Measurements from ENCODE around the gene CX3CL1.
"Not testable (repeated sequence)": the region's sequence is repeated elsewhere in the genome, so short reads cannot be mapped to it uniquely, and the experiment has no call there.

CX3CL1 gene

GRCh38 chr16:57382535-57383275, 10.4 kb downstream of the CX3CL1 start:
- DNase-seq (ENCODE audit: low spot score), result no peak

- no peak for DNase-seq (ENCODE audit: low spot score)
Observed at GRCh38 chr16:57383276-57384247, 11.3 kb downstream of the CX3CL1 start.

- no peak for DNase-seq (ENCODE audit: low spot score)
Observed at GRCh38 chr16:57384248-57385070, 12.2 kb downstream of the CX3CL1 start.

GRCh38 chr16:57385083-57385482, 12.8 kb downstream of the CX3CL1 start:
- no peak for DNase-seq (ENCODE audit: low spot score)

GRCh38 chr16:57386381-57386951, 14.2 kb downstream of the CX3CL1 start:
- no peak for DNase-seq (ENCODE audit: low spot score)

- no peak for DNase-seq (ENCODE audit: low spot score)
Observed at GRCh38 chr16:57387598-57388354, 15.5 kb downstream of the CX3CL1 start.

GRCh38 chr16:57388359-57389086, 16.2 kb downstream of the CX3CL1 start:
- no peak for DNase-seq (ENCODE audit: low spot score)

- no peak for DNase-seq (ENCODE audit: low spot score)
Observed at GRCh38 chr16:57389087-57389468, 16.8 kb downstream of the CX3CL1 start.

- DNase-seq (ENCODE audit: low spot score), result no peak
Observed at GRCh38 chr16:57390636-57391295, 18.5 kb downstream of the CX3CL1 start.

GRCh38 chr16:57391300-57391699, 19.0 kb downstream of the CX3CL1 start:
- no peak for DNase-seq (ENCODE audit: low spot score)

- DNase-seq (ENCODE audit: low spot score), result no peak
Observed at GRCh38 chr16:57391708-57392107, 19.4 kb downstream of the CX3CL1 start.

GRCh38 chr16:57392694-57393093, 20.4 kb downstream of the CX3CL1 start:
- DNase-seq (ENCODE audit: low spot score), result no peak

GRCh38 chr16:57394444-57394843, 22.2 kb downstream of the CX3CL1 start:
- DNase-seq (ENCODE audit: low spot score), result no peak

- DNase-seq (ENCODE audit: low spot score), result no peak
Observed at GRCh38 chr16:57395026-57395425, 22.7 kb downstream of the CX3CL1 start.

GRCh38 chr16:57396786-57397185, 24.5 kb downstream of the CX3CL1 start:
- no peak for DNase-seq (ENCODE audit: low spot score)

GRCh38 chr16:57397493-57397892, 25.2 kb downstream of the CX3CL1 start:
- DNase-seq (ENCODE audit: low spot score), result not testable (repeated sequence)

- no peak for DNase-seq (ENCODE audit: low spot score)
Observed at GRCh38 chr16:57401943-57402640, 29.8 kb downstream of the CX3CL1 start.

GRCh38 chr16:57403965-57404817, 31.9 kb downstream of the CX3CL1 start, which contains the start of gene CCL17:
TSS of gene CCL17 (plus strand) at chr16:57404767. CDS start at chr16:57413933, 9,166 bp downstream.
- DNase-seq (ENCODE audit: low spot score), result no peak
